ENCODE results near the gene GLIS1. TPM values are rescaled to one million over a fixed set of nuclear protein-coding genes. Genes with fewer than 3 reads are reported as not detected.

GLIS1 gene
- polyA plus RNA-seq, 1 donor (not counting 4 experiments of a cell fraction or from before 2014, with no cell fraction given): not detected

GRCh38 chr1:53485478-53486394, 253.2 kb downstream of the GLIS1 start:
- Histone ChIP-seq H3K4me2 (ENCODE audit: control insufficient read depth, extremely low read depth, insufficient read depth, low read depth, low read length) (peak overlapping the region; percentile 25), H3K27me3 (ENCODE audit: control insufficient read depth, extremely low read depth, insufficient read depth, low read length) (peaks cover 13% of the 10 kb centered on the region), H3K9me3 (ENCODE audit: control insufficient read depth, low read depth, low read length) (no peaks in the 10 kb centered on the region), H3K9me1 (ENCODE audit: control insufficient read depth, extremely low read depth, insufficient read depth, low read length) (no peaks in the 10 kb centered on the region), H3K79me2 (ENCODE audit: control insufficient read depth, insufficient read depth, low read length) (no peaks in the 10 kb centered on the region), H3K4me1 (ENCODE audit: control insufficient read depth, extremely low read depth, insufficient read depth, low read length) (no peaks in the 10 kb centered on the region), H4K20me1 (ENCODE audit: control insufficient read depth, extremely low read depth, insufficient read depth, low read length) (no peaks in the 10 kb centered on the region), H3K27ac (ENCODE audit: control insufficient read depth, insufficient read depth, low read length) (no peak overlapping the region), H3K36me3 (ENCODE audit: control insufficient read depth in 2 of 2, extremely low read depth in 1 of 2, insufficient read depth in 2 of 2, low read length in 2 of 2) (no peaks in the 10 kb centered on the region), H3K9ac (ENCODE audit: control insufficient read depth, extremely low read depth, insufficient read depth, low read length) (no peak overlapping the region), H3K4me3 (ENCODE audit: control insufficient read depth in 2 of 3, extremely low read depth in 1 of 3, insufficient read depth in 2 of 3, low read depth in 1 of 3, low read length in 3 of 3) (no peak overlapping the region), H2AFZ (ENCODE audit: control insufficient read depth, low read length) (no peak overlapping the region)
- TF ChIP-seq EZH2 (IDR thresholded peaks at IDR 0.05; ENCODE audit: low read length): peak; percentile 38
- TF ChIP-seq, protein P1, sequence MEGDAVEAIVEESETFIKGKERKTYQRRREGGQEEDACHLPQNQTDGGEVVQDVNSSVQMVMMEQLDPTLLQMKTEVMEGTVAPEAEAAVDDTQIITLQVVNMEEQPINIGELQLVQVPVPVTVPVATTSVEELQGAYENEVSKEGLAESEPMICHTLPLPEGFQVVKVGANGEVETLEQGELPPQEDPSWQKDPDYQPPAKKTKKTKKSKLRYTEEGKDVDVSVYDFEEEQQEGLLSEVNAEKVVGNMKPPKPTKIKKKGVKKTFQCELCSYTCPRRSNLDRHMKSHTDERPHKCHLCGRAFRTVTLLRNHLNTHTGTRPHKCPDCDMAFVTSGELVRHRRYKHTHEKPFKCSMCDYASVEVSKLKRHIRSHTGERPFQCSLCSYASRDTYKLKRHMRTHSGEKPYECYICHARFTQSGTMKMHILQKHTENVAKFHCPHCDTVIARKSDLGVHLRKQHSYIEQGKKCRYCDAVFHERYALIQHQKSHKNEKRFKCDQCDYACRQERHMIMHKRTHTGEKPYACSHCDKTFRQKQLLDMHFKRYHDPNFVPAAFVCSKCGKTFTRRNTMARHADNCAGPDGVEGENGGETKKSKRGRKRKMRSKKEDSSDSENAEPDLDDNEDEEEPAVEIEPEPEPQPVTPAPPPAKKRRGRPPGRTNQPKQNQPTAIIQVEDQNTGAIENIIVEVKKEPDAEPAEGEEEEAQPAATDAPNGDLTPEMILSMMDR (optimal IDR thresholded peaks at IDR 0.05 in 1 of 3, IDR thresholded peaks at IDR 0.05 in 1 of 3, conservative IDR thresholded peaks at IDR 0.05 in 1 of 3; ENCODE audit: extremely low read depth in 1 of 3, insufficient read depth in 2 of 3, low read length in 3 of 3): peak; percentile 88 to 96 (median 88)
- no peak for FAIRE-seq
- peak; percentile 9 for DNase-seq (ENCODE audit: low read depth, low spot score)
- dilution Hi-C loops (cut with MboI; ENCODE audit: extremely low pct_ligation_motif_present, low sequenced_read_pairs): loop anchor here (25.0 kb wide), 1 partner anchor 277 kb away; no protein-coding TSS in a partner anchor

DNA sequence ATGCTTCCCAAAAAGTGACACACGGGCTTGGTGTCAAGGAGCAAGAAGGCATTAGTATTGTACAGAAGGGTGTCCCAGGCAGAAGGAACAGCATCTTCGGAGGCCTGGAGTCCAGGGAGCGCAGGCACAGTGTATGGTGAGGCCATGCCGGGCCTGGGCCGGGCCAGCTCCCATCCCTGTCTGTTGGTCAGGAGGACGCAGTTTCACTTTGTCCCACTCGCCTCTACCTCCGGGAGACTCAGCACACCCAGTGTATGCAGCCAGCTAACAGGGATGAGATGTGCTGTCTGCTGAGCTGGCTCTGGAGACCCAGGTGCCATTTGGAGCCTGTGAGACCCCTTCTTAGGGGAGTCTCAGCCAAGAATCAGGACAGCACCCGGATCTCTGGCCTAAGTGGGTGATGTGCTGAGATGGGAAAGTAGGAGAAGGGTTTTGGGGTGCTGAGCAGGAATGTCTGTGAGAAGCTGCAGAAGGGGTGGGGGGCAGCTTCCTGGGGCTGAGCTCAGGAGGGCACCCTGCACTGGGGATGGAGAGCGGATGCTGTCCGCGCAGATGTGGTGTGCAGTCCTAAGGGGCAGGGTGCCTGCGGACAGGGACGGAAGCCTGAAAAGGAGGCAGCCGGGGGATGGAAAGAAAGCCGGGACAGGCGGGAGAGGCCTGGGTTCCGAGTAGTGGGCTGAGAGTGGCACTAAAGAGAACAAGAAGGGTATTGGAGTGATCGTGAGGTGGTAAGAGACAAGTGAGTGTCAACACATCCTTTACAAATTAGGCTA, 254.1 kb downstream of the GLIS1 start:
- Histone ChIP-seq H4K20me1 (ENCODE audit: control insufficient read depth, extremely low read depth, insufficient read depth, low read length) (no peaks in the 10 kb centered on the region), H3K36me3 (ENCODE audit: control insufficient read depth in 2 of 2, extremely low read depth in 1 of 2, insufficient read depth in 2 of 2, low read length in 2 of 2) (no peaks in the 10 kb centered on the region), H2AFZ (ENCODE audit: control insufficient read depth, low read length) (no peak overlapping the region), H3K27ac (ENCODE audit: control insufficient read depth, insufficient read depth, low read length) (no peak overlapping the region), H3K9me3 (ENCODE audit: control insufficient read depth, low read depth, low read length) (no peaks in the 10 kb centered on the region), H3K79me2 (ENCODE audit: control insufficient read depth, insufficient read depth, low read length) (no peaks in the 10 kb centered on the region), H3K4me3 (ENCODE audit: control insufficient read depth in 2 of 3, extremely low read depth in 1 of 3, insufficient read depth in 2 of 3, low read depth in 1 of 3, low read length in 3 of 3) (no peak overlapping the region), H3K4me1 (ENCODE audit: control insufficient read depth, extremely low read depth, insufficient read depth, low read length) (no peaks in the 10 kb centered on the region), H3K27me3 (ENCODE audit: control insufficient read depth, extremely low read depth, insufficient read depth, low read length) (peaks cover 13% of the 10 kb centered on the region), H3K4me2 (ENCODE audit: control insufficient read depth, extremely low read depth, insufficient read depth, low read depth, low read length) (no peak overlapping the region), H3K9me1 (ENCODE audit: control insufficient read depth, extremely low read depth, insufficient read depth, low read length) (no peaks in the 10 kb centered on the region), H3K9ac (ENCODE audit: control insufficient read depth, extremely low read depth, insufficient read depth, low read length) (no peak overlapping the region)
- DNase-seq (ENCODE audit: low read depth, low spot score) (no peak), FAIRE-seq (no peak)
- TF ChIP-seq, protein P1 (optimal IDR thresholded peaks at IDR 0.05 in 1 of 3, IDR thresholded peaks at IDR 0.05 in 1 of 3, conservative IDR thresholded peaks at IDR 0.05 in 1 of 3; ENCODE audit: extremely low read depth in 1 of 3, insufficient read depth in 2 of 3, low read length in 3 of 3): no peak
- no peak for TF ChIP-seq EZH2 (IDR thresholded peaks at IDR 0.05; ENCODE audit: low read length)
- dilution Hi-C loops (cut with MboI; ENCODE audit: extremely low pct_ligation_motif_present, low sequenced_read_pairs): loop anchor here (25.0 kb wide), 1 partner anchor 277 kb away; no protein-coding TSS in a partner anchor

Measured in keratinocyte (primary cell).